GM23338 (cell line): ENCODE data around the gene NECAB3. TPM values are rescaled to one million over a fixed set of nuclear protein-coding genes. Genes with fewer than 3 reads are reported as not detected.

ENCODE experiments used
- CREB1 ChIP-seq: fragments of 250-450 bp; sonication (Bioruptor Pico); IDR thresholded peaks from 2 replicates; pipeline ENCODE4 v1.5.0; 2020; ENCODE audit warnings: low read depth, mild to moderate bottlenecking, moderate library complexity
- ETS1 ChIP-seq: IDR thresholded peaks from 2 replicates; pipeline ENCODE4 v1.6.1; 2016; ENCODE audit warnings: antibody characterized with exemption
- EZH2 ChIP-seq: fragments of 200-600 bp; sonication (generic); IDR thresholded peaks from one replicate; pipeline ENCODE4 v1.8.0; 2017; ENCODE audit warnings: antibody characterized with exemption, mild to moderate bottlenecking, low read depth; ENCODE audit not compliant: unreplicated experiment
- NANOG ChIP-seq: IDR thresholded peaks from 2 replicates; pipeline ENCODE4 v1.6.1; 2016; ENCODE audit warnings: antibody characterized with exemption, borderline replicate concordance
- POLR2AphosphoS5 ChIP-seq: IDR thresholded peaks from 2 replicates; pipeline ENCODE4 v1.6.1; 2016; ENCODE audit warnings: antibody characterized with exemption, low read depth
- STAT1 ChIP-seq: IDR thresholded peaks from one replicate; pipeline ENCODE4 v1.6.1; 2016; ENCODE audit warnings: antibody characterized with exemption; ENCODE audit not compliant: unreplicated experiment
- ZNF114 ChIP-seq: fragments of 250-450 bp; sonication (Bioruptor Pico); IDR thresholded peaks from 2 replicates; pipeline ENCODE4 v1.5.0; 2020; ENCODE audit warnings: mild to moderate bottlenecking, moderate library complexity
- ZNF331 ChIP-seq: fragments of 250-450 bp; sonication (Bioruptor Pico); IDR thresholded peaks from 2 replicates; pipeline ENCODE4 v1.5.0; 2020; ENCODE audit warnings: low read depth, mild to moderate bottlenecking, moderate library complexity
- polyA plus RNA-seq: library from polyadenylated mRNA; unstranded; fragments of >200 nt; fragmentation: Nextera tagmentation; extraction: Ambion mirVana; gene quantifications from 2 replicates; pipeline ENCODE4 v1.2.1, GENCODE V29; 2016
- total RNA-seq: library from RNA; depleted of rRNA; stranded (reverse); fragments of >200 nt; shearing (Covaris generic); gene quantifications from 2 replicates; pipeline ENCODE4 v1.2.3, GENCODE V29; 2014
- TF ChIP-seq, protein P1 (sequence below): fragments of 250-450 bp; sonication (Bioruptor Pico); IDR thresholded peaks from 2 replicates; pipeline ENCODE4 v1.5.0; 2020; ENCODE audit warnings: mild to moderate bottlenecking, moderate library complexity
- TF ChIP-seq, protein P2 (sequence below), 2 experiments: fragments of 200-600 bp in 1 of 2; sonication (generic) in 1 of 2; conservative IDR thresholded peaks; 2 replicates each; pipeline versions ENCODE4 v1.5.1 to v1.6.1; 2016 to 2017; ENCODE audit warnings: antibody characterized with exemption in 2 of 2, low read depth in 2 of 2, mild to moderate bottlenecking in 2 of 2, moderate library complexity in 1 of 2

The NECAB3 gene
- total and polyA plus RNA-seq, 2 experiments from 2014 or later, result 8.5 to 28.4 TPM

DNA sequence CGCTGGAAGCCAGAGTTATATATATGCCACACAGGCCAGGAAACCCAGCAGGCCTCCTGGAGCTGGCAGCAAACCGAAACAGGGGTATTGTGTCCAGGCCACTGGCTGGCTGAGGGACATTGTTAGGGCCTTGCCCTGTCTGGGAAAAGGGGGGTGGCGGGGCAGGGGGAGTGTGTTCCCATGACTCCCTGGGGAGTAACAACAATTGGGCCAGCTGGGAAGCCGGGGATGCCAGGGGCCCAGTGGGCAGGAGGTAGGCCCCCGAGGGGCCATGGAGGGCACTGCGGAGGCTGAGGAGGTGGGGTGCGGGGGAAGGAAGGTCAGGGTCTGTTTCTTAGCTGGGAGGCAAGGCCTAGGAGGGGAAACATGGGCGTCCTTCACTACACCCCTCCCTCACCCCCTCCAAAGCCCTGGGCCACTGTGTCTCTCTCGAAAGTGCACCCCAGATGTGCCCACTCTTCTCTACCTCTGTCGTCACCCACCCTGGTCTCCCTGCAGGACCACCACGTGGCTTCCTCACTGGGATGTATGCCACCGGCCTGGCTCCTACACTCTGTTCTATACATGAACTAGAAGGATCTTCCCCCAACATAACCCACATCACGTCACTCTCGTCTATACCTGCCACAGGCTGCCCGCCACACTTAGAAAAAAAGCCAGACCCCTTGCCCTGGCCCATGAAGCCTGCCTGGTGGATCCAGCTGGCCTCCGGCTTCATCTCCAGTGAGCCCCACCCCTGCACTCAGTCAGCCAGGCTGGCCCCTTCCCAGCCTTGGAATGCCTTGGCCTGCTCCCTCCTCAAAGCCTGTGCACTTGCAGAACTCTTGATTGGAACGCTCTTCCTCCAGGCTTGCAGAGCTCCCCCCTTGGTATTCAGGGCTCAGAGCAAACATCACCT, 19.8 kb upstream of the NECAB3 start (continued):
- TF ChIP-seq, protein P1, sequence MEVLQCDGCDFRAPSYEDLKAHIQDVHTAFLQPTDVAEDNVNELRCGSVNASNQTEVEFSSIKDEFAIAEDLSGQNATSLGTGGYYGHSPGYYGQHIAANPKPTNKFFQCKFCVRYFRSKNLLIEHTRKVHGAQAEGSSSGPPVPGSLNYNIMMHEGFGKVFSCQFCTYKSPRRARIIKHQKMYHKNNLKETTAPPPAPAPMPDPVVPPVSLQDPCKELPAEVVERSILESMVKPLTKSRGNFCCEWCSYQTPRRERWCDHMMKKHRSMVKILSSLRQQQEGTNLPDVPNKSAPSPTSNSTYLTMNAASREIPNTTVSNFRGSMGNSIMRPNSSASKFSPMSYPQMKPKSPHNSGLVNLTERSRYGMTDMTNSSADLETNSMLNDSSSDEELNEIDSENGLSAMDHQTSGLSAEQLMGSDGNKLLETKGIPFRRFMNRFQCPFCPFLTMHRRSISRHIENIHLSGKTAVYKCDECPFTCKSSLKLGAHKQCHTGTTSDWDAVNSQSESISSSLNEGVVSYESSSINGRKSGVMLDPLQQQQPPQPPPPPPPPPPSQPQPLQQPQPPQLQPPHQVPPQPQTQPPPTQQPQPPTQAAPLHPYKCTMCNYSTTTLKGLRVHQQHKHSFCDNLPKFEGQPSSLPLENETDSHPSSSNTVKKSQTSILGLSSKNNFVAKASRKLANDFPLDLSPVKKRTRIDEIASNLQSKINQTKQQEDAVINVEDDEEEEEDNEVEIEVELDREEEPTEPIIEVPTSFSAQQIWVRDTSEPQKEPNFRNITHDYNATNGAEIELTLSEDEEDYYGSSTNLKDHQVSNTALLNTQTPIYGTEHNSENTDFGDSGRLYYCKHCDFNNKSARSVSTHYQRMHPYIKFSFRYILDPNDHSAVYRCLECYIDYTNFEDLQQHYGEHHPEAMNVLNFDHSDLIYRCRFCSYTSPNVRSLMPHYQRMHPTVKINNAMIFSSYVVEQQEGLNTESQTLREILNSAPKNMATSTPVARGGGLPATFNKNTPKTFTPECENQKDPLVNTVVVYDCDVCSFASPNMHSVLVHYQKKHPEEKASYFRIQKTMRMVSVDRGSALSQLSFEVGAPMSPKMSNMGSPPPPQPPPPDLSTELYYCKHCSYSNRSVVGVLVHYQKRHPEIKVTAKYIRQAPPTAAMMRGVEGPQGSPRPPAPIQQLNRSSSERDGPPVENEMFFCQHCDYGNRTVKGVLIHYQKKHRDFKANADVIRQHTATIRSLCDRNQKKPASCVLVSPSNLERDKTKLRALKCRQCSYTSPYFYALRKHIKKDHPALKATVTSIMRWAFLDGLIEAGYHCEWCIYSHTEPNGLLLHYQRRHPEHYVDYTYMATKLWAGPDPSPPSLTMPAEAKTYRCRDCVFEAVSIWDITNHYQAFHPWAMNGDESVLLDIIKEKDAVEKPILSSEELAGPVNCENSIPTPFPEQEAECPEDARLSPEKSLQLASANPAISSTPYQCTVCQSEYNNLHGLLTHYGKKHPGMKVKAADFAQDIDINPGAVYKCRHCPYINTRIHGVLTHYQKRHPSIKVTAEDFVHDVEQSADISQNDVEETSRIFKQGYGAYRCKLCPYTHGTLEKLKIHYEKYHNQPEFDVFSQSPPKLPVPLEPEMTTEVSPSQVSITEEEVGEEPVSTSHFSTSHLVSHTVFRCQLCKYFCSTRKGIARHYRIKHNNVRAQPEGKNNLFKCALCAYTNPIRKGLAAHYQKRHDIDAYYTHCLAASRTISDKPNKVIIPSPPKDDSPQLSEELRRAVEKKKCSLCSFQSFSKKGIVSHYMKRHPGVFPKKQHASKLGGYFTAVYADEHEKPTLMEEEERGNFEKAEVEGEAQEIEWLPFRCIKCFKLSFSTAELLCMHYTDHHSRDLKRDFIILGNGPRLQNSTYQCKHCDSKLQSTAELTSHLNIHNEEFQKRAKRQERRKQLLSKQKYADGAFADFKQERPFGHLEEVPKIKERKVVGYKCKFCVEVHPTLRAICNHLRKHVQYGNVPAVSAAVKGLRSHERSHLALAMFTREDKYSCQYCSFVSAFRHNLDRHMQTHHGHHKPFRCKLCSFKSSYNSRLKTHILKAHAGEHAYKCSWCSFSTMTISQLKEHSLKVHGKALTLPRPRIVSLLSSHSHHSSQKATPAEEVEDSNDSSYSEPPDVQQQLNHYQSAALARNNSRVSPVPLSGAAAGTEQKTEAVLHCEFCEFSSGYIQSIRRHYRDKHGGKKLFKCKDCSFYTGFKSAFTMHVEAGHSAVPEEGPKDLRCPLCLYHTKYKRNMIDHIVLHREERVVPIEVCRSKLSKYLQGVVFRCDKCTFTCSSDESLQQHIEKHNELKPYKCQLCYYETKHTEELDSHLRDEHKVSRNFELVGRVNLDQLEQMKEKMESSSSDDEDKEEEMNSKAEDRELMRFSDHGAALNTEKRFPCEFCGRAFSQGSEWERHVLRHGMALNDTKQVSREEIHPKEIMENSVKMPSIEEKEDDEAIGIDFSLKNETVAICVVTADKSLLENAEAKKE, result no peak
- TF ChIP-seq, protein P2, sequence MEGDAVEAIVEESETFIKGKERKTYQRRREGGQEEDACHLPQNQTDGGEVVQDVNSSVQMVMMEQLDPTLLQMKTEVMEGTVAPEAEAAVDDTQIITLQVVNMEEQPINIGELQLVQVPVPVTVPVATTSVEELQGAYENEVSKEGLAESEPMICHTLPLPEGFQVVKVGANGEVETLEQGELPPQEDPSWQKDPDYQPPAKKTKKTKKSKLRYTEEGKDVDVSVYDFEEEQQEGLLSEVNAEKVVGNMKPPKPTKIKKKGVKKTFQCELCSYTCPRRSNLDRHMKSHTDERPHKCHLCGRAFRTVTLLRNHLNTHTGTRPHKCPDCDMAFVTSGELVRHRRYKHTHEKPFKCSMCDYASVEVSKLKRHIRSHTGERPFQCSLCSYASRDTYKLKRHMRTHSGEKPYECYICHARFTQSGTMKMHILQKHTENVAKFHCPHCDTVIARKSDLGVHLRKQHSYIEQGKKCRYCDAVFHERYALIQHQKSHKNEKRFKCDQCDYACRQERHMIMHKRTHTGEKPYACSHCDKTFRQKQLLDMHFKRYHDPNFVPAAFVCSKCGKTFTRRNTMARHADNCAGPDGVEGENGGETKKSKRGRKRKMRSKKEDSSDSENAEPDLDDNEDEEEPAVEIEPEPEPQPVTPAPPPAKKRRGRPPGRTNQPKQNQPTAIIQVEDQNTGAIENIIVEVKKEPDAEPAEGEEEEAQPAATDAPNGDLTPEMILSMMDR (conservative IDR thresholded peaks at IDR 0.05; ENCODE audit: low read depth in 2 of 2), result no peak
- TF ChIP-seq ZNF331 (CRISPR knock-in tag), result no peak
- no peak for TF ChIP-seq POLR2AphosphoS5
- TF ChIP-seq STAT1, result no peak
- TF ChIP-seq ZNF114 (CRISPR knock-in tag), result no peak
- no peak for TF ChIP-seq ETS1
- TF ChIP-seq EZH2, result no peak
- TF ChIP-seq NANOG, result no peak
- TF ChIP-seq CREB1, result no peak
